MCF 10A (cell line): Measurements from ENCODE around the gene ELF3. TPM values are rescaled to one million over a fixed set of nuclear protein-coding genes. Genes with fewer than 3 reads are reported as not detected.
"Not testable (repeated sequence)": the region's sequence is repeated elsewhere in the genome, so short reads cannot be mapped to it uniquely, and the experiment has no call there.

ENCODE experiments used
- BruUV-seq: library from RNA; stranded (reverse); fragments of 400-500 nt; replicated peaks from 2 replicates; lab custom pipeline; 2021; lab: Mats Ljungman, UMichigan
- CTCF ChIA-PET: fragments of 300-600 bp; sonication (Branson Sonifier 250); formaldehyde crosslinking; extraction: SDS; loops from one replicate; lab custom pipeline; 2021; ENCODE audit warnings: antibody characterized with exemption, inconsistent platforms; lab: Yijun Ruan, JAX
- POLR2A ChIA-PET: fragments of 300-600, 350-650 bp; sonication (Branson Sonifier 250); formaldehyde crosslinking; extraction: SDS; loops from one replicate; lab custom pipeline; 2020; ENCODE audit warnings: antibody characterized with exemption, inconsistent platforms; lab: Yijun Ruan, JAX
- DNase-seq: peaks from one replicate; pipeline ENCODE4 v3.0.0-alpha.2; 2018; ENCODE audit not compliant: unreplicated experiment
- H3K27ac Mint-ChIP-seq: one replicate; pipeline ENCODE4 v1.8.0; 2022; ENCODE audit warnings: mild to moderate bottlenecking, low read depth, mixed read lengths; ENCODE audit not compliant: unreplicated experiment
- H3K27me3 Mint-ChIP-seq: one replicate; pipeline ENCODE4 v1.8.0; 2022; ENCODE audit warnings: mixed read lengths; ENCODE audit not compliant: insufficient read depth, unreplicated experiment
- H3K36me3 Mint-ChIP-seq: one replicate; pipeline ENCODE4 v1.8.0; 2022; ENCODE audit warnings: mild to moderate bottlenecking, moderate library complexity, mixed read lengths; ENCODE audit not compliant: insufficient read depth, unreplicated experiment
- H3K4me1 Mint-ChIP-seq: one replicate; pipeline ENCODE4 v1.8.0; 2022; ENCODE audit warnings: mixed read lengths; ENCODE audit not compliant: insufficient read depth, unreplicated experiment
- H3K4me3 Mint-ChIP-seq: one replicate; pipeline ENCODE4 v1.8.0; 2022; ENCODE audit warnings: mild to moderate bottlenecking, moderate library complexity, mixed read lengths; ENCODE audit not compliant: unreplicated experiment
- H3K9me3 Mint-ChIP-seq: one replicate; pipeline ENCODE4 v1.8.0; 2022; ENCODE audit warnings: mixed read lengths; ENCODE audit not compliant: unreplicated experiment
- intact Hi-C: fragments of 100-400 bp; cut with micrococcal nuclease; formaldehyde crosslinking; loops from 2 replicates; pipeline ENCODE4 v1.14.1; 2022
- microRNA-seq: library from miRNA; unstranded; fragments of <30 nt; microRNA quantifications from one replicate; pipeline ENCODE4 v1.2.0, GENCODE V29; 2022
- total RNA-seq: library from RNA; stranded (reverse); gene quantifications from 2 replicates; pipeline ENCODE4 v1.2.3, GENCODE V29; 2022
- TF ChIP-seq, protein P1 (sequence below): fragments of 200-600 bp; IDR thresholded peaks from one replicate; pipeline ENCODE4 v1.8.0; 2022; ENCODE audit warnings: antibody characterized with exemption, mild to moderate bottlenecking; ENCODE audit not compliant: unreplicated experiment

Gene ELF3
- total RNA-seq, 1 experiment from 2014 or later: 0.33 TPM

DNA sequence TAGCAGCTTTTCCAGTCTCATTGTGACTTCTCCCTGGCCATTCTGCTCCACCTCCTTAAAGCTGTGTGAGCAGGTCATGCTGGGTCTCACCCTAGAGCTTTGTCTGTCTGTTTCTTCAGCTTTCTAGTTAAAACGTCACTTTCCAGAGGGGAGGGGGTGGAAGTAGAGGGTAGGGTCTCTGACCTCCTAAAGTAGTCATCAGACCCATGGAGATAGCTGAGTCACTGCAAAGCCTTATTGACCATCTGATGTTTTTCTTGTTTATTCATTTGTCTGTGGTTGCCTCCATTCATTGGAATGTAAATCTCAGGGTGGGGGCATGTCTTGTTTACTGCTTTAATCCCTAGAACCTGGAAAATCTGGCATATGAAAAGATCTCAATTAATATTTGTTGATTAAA lies 52.7 kb downstream of the ELF3 start:
- POLR2A ChIA-PET: no interaction called here
- CTCF ChIA-PET: interaction anchor here (0.6 to 1.5 kb wide), 4 partner anchors 24 to 346 kb away, joined by 3 to 7 read pairs (median 4); no protein-coding TSS in a partner anchor
- TF ChIP-seq, protein P1, sequence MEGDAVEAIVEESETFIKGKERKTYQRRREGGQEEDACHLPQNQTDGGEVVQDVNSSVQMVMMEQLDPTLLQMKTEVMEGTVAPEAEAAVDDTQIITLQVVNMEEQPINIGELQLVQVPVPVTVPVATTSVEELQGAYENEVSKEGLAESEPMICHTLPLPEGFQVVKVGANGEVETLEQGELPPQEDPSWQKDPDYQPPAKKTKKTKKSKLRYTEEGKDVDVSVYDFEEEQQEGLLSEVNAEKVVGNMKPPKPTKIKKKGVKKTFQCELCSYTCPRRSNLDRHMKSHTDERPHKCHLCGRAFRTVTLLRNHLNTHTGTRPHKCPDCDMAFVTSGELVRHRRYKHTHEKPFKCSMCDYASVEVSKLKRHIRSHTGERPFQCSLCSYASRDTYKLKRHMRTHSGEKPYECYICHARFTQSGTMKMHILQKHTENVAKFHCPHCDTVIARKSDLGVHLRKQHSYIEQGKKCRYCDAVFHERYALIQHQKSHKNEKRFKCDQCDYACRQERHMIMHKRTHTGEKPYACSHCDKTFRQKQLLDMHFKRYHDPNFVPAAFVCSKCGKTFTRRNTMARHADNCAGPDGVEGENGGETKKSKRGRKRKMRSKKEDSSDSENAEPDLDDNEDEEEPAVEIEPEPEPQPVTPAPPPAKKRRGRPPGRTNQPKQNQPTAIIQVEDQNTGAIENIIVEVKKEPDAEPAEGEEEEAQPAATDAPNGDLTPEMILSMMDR: no peak
- no peaks in the 10 kb centered on the region for H3K27me3 Mint-ChIP-seq
- no peaks in the 10 kb centered on the region for H3K36me3 Mint-ChIP-seq
- H3K9me3 Mint-ChIP-seq: no peaks in the 10 kb centered on the region
- peaks cover 15% of the 10 kb centered on the region for H3K4me1 Mint-ChIP-seq
- no peak overlapping the region for H3K27ac Mint-ChIP-seq
- intact Hi-C loops: no loop called here
- BruUV-seq: no TSS peak
- DNase-seq: no peak
- H3K4me3 Mint-ChIP-seq: no peak overlapping the region

DNA sequence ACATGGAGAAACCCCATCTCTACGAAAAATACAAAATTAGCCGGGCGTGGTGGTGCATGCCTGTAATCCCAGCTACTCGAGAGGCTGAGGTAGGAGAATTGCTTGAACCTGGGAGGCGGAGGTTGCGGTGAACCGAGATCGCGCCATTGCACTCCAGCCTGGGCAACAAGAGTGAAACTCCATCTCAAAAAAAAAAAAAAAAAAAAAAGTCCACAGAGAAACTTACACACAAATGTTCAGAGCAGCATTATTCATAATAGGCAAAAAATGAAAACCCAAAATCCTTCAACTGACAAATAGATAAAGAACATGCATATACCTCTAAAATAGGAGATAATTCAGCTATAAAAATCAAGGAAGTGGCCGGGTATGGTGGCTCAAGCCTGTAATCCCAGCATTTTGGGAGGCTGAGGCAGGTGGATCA lies 54.5 kb downstream of the ELF3 start:
- POLR2A ChIA-PET: interaction anchor here (0.5 kb wide), 1 partner anchor 686 kb away, joined by 3 read pairs; no protein-coding TSS in a partner anchor
- BruUV-seq, intact Hi-C loops, H3K4me1 Mint-ChIP-seq, DNase-seq, H3K27me3 Mint-ChIP-seq, H3K9me3 Mint-ChIP-seq, H3K27ac Mint-ChIP-seq, H3K4me3 Mint-ChIP-seq, H3K36me3 Mint-ChIP-seq: not testable (repeated sequence)
- CTCF ChIA-PET: interaction anchor here (0.6 kb wide), 1 partner anchor 65 kb away, joined by 4 read pairs; no protein-coding TSS in a partner anchor

Small RNAs within 50 kb of the gene (microRNA-seq; reads per million reads assigned to microRNA genes)
- gene MIR6740: 0.40 reads per million

Other genes starting within 250 kb of the ELF3 start
- 112 and 117 TPM in 2 replicates for gene IPO9, start 181.4 kb upstream of the ELF3 start, total RNA-seq
- gene SHISA4, start 121.7 kb upstream of the ELF3 start, total RNA-seq: 7.6 and 20.9 TPM in 2 replicates
- not detected in 2 replicates for gene LMOD1, start 64.0 kb upstream of the ELF3 start, total RNA-seq
- 157 and 171 TPM in 2 replicates for gene TIMM17A, start 55.1 kb upstream of the ELF3 start, total RNA-seq
- gene RNPEP, start 27.9 kb upstream of the ELF3 start, total RNA-seq: 147 and 155 TPM in 2 replicates
- not detected in 2 replicates for gene GPR37L1, start 112.3 kb downstream of the ELF3 start, total RNA-seq
- 94.8 and 126 TPM in 2 replicates for gene ARL8A, start 134.2 kb downstream of the ELF3 start, total RNA-seq
- not detected in 2 replicates for gene PTPN7, start 150.0 kb downstream of the ELF3 start, total RNA-seq
- 0.32 and 0.56 TPM in 2 replicates for gene LGR6, start 183.2 kb downstream of the ELF3 start, total RNA-seq